Neural cell (in vitro differentiated cells): ENCODE data around the gene IGSF3. TPM values are rescaled to one million over a fixed set of nuclear protein-coding genes. Genes with fewer than 3 reads are reported as not detected.

Experiments used
- H2AFZ ChIP-seq: fragments of 200-600, 300-800 bp; sonication (generic), shearing (Covaris generic); 2 replicates; pipeline ENCODE4 v1.6.0; 2014; ENCODE audit warnings: low read depth, mild to moderate bottlenecking, antibody characterized with exemption, low read length, moderate library complexity
- H3F3A ChIP-seq: fragments of 200-600 bp; shearing (Covaris generic); 2 replicates; pipeline ENCODE4 v1.6.1; 2016; ENCODE audit warnings: mild to moderate bottlenecking, moderate library complexity, mixed read lengths, antibody characterized with exemption, low read length; ENCODE audit not compliant: insufficient read depth, poor library complexity, severe bottlenecking
- H3K27ac ChIP-seq: fragments of 200-600, 300-800 bp; sonication (generic), shearing (Covaris generic); 2 replicates; pipeline ENCODE4 v1.5.1; 2014; ENCODE audit warnings: mild to moderate bottlenecking, low read length, moderate library complexity
- H3K27me3 ChIP-seq: fragments of 300-800, 200-600 bp; sonication (generic), shearing (Covaris generic); 2 replicates; pipeline ENCODE4 v1.6.0; 2014; ENCODE audit warnings: mild to moderate bottlenecking, low read depth, low read length, moderate library complexity; ENCODE audit not compliant: insufficient read depth
- H3K36me3 ChIP-seq: fragments of 300-800, 200-600 bp; sonication (generic), shearing (Covaris generic); 2 replicates; pipeline ENCODE4 v1.5.1; 2014; ENCODE audit warnings: mild to moderate bottlenecking, antibody characterized with exemption, low read length, moderate library complexity; ENCODE audit not compliant: insufficient read depth
- H3K4me2 ChIP-seq: fragments of 300-800, 200-600 bp; sonication (generic), shearing (Covaris generic); 2 replicates; pipeline ENCODE4 v1.6.0; 2014; ENCODE audit warnings: mild to moderate bottlenecking, low read length
- H3K4me3 ChIP-seq: fragments of 300-800, 200-600 bp; sonication (generic), shearing (Covaris generic); 2 replicates; pipeline ENCODE4 v1.5.1; 2014; ENCODE audit warnings: mild to moderate bottlenecking, low read length, moderate library complexity
- H3K79me2 ChIP-seq: fragments of 200-600 bp; shearing (Covaris generic); replicated peaks from 2 replicates; pipeline ENCODE4 v1.6.0; 2014; ENCODE audit warnings: mild to moderate bottlenecking, low read length, moderate library complexity; ENCODE audit not compliant: insufficient read depth
- H3K9ac ChIP-seq: fragments of 300-800, 200-600 bp; sonication (generic), shearing (Covaris generic); 2 replicates; pipeline ENCODE4 v1.6.1; 2016; ENCODE audit warnings: mild to moderate bottlenecking, low read length, mixed read lengths
- H3K9me2 ChIP-seq: fragments of 200-600 bp; shearing (Covaris generic); 2 replicates; pipeline ENCODE4 v1.6.1; 2016; ENCODE audit warnings: mild to moderate bottlenecking, low read length, mixed read lengths; ENCODE audit not compliant: insufficient read depth
- H3K9me3 ChIP-seq: fragments of 200-600, 300-800 bp; sonication (generic), shearing (Covaris generic); 2 replicates; pipeline ENCODE4 v1.6.1; 2016; ENCODE audit warnings: mild to moderate bottlenecking, mixed run types, low read length, moderate library complexity, mixed read lengths
- H4K20me1 ChIP-seq: fragments of 200-600 bp; shearing (Covaris generic); 2 replicates; pipeline ENCODE4 v1.6.1; 2016; ENCODE audit warnings: mild to moderate bottlenecking, mixed run types; ENCODE audit not compliant: insufficient read depth
- EP300 ChIP-seq: fragments of 450-650 bp; conservative IDR thresholded peaks from 2 replicates; pipeline ENCODE4 v1.6.1; 2014; ENCODE audit warnings: antibody characterized with exemption, mild to moderate bottlenecking, moderate library complexity; ENCODE audit not compliant: poor library complexity, severe bottlenecking
- EZH2 ChIP-seq: fragments of 200-600, 300-800 bp; shearing (Covaris generic), sonication (generic); IDR thresholded peaks from 2 replicates; pipeline ENCODE4 v1.6.1; 2014; ENCODE audit warnings: antibody characterized with exemption, low read length, borderline replicate concordance, mild to moderate bottlenecking; ENCODE audit not compliant: insufficient read depth, poor library complexity, severe bottlenecking
- MXI1 ChIP-seq: fragments of 450-650 bp; conservative IDR thresholded peaks from 2 replicates; pipeline ENCODE4 v1.6.1; 2014; ENCODE audit warnings: antibody characterized with exemption, mild to moderate bottlenecking; ENCODE audit not compliant: poor library complexity, severe bottlenecking
- POLR2AphosphoS5 ChIP-seq: IDR thresholded peaks from 2 replicates; pipeline ENCODE4 v1.6.1; 2012
- RAD21 ChIP-seq: fragments of 450-650 bp; conservative IDR thresholded peaks from 2 replicates; pipeline ENCODE4 v1.6.1; 2014; ENCODE audit warnings: antibody characterized with exemption, mild to moderate bottlenecking, moderate library complexity
- SMC3 ChIP-seq: fragments of 450-650 bp; conservative IDR thresholded peaks from 2 replicates; pipeline ENCODE4 v1.6.1; 2014; ENCODE audit warnings: antibody characterized with exemption, mild to moderate bottlenecking, moderate library complexity; ENCODE audit not compliant: poor library complexity
- TAF1 ChIP-seq: IDR thresholded peaks from 2 replicates; pipeline ENCODE4 v1.6.1; 2012; ENCODE audit warnings: low read depth
- polyA plus RNA-seq: library from polyadenylated mRNA; depleted of rRNA; stranded (reverse); fragments of >200 nt; gene quantifications from 2 replicates; pipeline ENCODE4 v1.2.3, GENCODE V29; 2014
- TF ChIP-seq, protein P1 (sequence below): fragments of 450-650 bp; IDR thresholded peaks from 2 replicates; pipeline ENCODE4 v1.5.1; 2014; ENCODE audit warnings: antibody characterized with exemption, mild to moderate bottlenecking, moderate library complexity; ENCODE audit not compliant: poor library complexity, severe bottlenecking
- TF ChIP-seq, protein P2 (sequence below): IDR thresholded peaks from 2 replicates; pipeline ENCODE4 v1.6.1; 2012; ENCODE audit warnings: borderline replicate concordance

IGSF3 gene
- polyA plus RNA-seq, 1 donor from 2014 or later, result 81.4 TPM

DNA sequence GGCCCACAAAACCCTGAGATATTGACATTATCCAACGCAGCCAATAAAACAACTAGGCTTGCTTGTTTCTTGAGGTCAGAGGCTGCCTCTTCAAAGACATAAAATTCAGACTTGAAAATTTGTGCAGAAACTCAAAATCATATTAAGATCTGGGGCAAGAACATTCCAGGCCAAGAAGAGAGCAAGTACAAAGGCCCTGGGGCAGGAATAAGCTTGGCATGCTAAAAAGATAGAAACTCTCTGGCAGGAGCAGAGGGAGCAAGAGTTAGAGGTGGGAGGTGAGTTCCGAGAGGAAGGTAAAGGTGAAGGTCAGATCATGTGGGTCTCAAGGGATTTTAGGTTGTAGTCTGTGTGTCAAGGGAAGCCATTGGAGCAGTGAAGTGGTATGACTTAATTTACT is 8.8 kb upstream of the IGSF3 start:
- no peaks in the 10 kb centered on the region for H4K20me1 ChIP-seq

GRCh38 chr1:116674751-116675150 is 7.2 kb upstream of the IGSF3 start:
- Histone ChIP-seq H4K20me1 (no peaks in the 10 kb centered on the region), H3K9me3 (no peaks in the 10 kb centered on the region), H3K36me3 (no peaks in the 10 kb centered on the region), H3F3A (no peaks in the 10 kb centered on the region), H3K27me3 (no peaks in the 10 kb centered on the region), H3K79me2 (no peaks in the 10 kb centered on the region), H3K9me2 (no peaks in the 10 kb centered on the region), H3K9ac (no peak overlapping the region), H3K27ac (no peak overlapping the region), H3K4me3 (no peak overlapping the region), H3K4me2 (no peak overlapping the region), H2AFZ (no peak overlapping the region)
- no peak for TF ChIP-seq TAF1
- TF ChIP-seq, protein P1, sequence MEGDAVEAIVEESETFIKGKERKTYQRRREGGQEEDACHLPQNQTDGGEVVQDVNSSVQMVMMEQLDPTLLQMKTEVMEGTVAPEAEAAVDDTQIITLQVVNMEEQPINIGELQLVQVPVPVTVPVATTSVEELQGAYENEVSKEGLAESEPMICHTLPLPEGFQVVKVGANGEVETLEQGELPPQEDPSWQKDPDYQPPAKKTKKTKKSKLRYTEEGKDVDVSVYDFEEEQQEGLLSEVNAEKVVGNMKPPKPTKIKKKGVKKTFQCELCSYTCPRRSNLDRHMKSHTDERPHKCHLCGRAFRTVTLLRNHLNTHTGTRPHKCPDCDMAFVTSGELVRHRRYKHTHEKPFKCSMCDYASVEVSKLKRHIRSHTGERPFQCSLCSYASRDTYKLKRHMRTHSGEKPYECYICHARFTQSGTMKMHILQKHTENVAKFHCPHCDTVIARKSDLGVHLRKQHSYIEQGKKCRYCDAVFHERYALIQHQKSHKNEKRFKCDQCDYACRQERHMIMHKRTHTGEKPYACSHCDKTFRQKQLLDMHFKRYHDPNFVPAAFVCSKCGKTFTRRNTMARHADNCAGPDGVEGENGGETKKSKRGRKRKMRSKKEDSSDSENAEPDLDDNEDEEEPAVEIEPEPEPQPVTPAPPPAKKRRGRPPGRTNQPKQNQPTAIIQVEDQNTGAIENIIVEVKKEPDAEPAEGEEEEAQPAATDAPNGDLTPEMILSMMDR, result no peak
- TF ChIP-seq RAD21, result no peak
- TF ChIP-seq SMC3, result no peak
- no peak for TF ChIP-seq MXI1
- no peak for TF ChIP-seq EP300
- no peak for TF ChIP-seq EZH2

More for the DNA sequence above, 8.8 kb upstream of the IGSF3 start:
- no peaks in the 10 kb centered on the region for H3K79me2 ChIP-seq
- H3K9me2 ChIP-seq, result no peaks in the 10 kb centered on the region
- H3K4me3 ChIP-seq, result no peak overlapping the region
- no peak overlapping the region for H3K27ac ChIP-seq
- H3K4me2 ChIP-seq, result no peak overlapping the region
- no peaks in the 10 kb centered on the region for H3K9me3 ChIP-seq
- H3K9ac ChIP-seq, result no peak overlapping the region
- H3K36me3 ChIP-seq, result no peaks in the 10 kb centered on the region
- no peak overlapping the region for H2AFZ ChIP-seq
- H3F3A ChIP-seq, result no peaks in the 10 kb centered on the region
- TF ChIP-seq RAD21, result no peak
- no peak for TF ChIP-seq EZH2
- no peak for TF ChIP-seq POLR2AphosphoS5
- no peaks in the 10 kb centered on the region for H3K27me3 ChIP-seq

- H3K27ac ChIP-seq, result no peak overlapping the region
- H3F3A ChIP-seq, result no peaks in the 10 kb centered on the region
- no peaks in the 10 kb centered on the region for H3K9me3 ChIP-seq
- H3K9ac ChIP-seq, result no peak overlapping the region
- H4K20me1 ChIP-seq, result no peaks in the 10 kb centered on the region
- no peaks in the 10 kb centered on the region for H3K9me2 ChIP-seq
- H3K79me2 ChIP-seq, result no peaks in the 10 kb centered on the region
- H3K4me3 ChIP-seq, result no peak overlapping the region
- no peaks in the 10 kb centered on the region for H3K36me3 ChIP-seq
- no peak overlapping the region for H3K4me2 ChIP-seq
- TF ChIP-seq, protein P2, sequence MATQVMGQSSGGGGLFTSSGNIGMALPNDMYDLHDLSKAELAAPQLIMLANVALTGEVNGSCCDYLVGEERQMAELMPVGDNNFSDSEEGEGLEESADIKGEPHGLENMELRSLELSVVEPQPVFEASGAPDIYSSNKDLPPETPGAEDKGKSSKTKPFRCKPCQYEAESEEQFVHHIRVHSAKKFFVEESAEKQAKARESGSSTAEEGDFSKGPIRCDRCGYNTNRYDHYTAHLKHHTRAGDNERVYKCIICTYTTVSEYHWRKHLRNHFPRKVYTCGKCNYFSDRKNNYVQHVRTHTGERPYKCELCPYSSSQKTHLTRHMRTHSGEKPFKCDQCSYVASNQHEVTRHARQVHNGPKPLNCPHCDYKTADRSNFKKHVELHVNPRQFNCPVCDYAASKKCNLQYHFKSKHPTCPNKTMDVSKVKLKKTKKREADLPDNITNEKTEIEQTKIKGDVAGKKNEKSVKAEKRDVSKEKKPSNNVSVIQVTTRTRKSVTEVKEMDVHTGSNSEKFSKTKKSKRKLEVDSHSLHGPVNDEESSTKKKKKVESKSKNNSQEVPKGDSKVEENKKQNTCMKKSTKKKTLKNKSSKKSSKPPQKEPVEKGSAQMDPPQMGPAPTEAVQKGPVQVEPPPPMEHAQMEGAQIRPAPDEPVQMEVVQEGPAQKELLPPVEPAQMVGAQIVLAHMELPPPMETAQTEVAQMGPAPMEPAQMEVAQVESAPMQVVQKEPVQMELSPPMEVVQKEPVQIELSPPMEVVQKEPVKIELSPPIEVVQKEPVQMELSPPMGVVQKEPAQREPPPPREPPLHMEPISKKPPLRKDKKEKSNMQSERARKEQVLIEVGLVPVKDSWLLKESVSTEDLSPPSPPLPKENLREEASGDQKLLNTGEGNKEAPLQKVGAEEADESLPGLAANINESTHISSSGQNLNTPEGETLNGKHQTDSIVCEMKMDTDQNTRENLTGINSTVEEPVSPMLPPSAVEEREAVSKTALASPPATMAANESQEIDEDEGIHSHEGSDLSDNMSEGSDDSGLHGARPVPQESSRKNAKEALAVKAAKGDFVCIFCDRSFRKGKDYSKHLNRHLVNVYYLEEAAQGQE, result no peak
- TF ChIP-seq TAF1, result no peak
- TF ChIP-seq, protein P1, result no peak
- no peaks in the 10 kb centered on the region for H3K27me3 ChIP-seq
- no peak overlapping the region for H2AFZ ChIP-seq
Observed at GRCh38 chr1:116674011-116674531, 6.5 kb upstream of the IGSF3 start.
